MM.1S (cell line): Measurements from ENCODE around the gene IL22.

Experiments
- DNase-seq: peaks from one replicate; pipeline ENCODE4 v3.0.0-alpha.2; 2015
- H2AFZ ChIP-seq: fragments of 300-600 bp; sonication (generic); 2 replicates; pipeline ENCODE4 v1.6.0; 2016; ENCODE audit warnings: antibody characterized with exemption, low read length
- H3F3A ChIP-seq: fragments of 300-600 bp; sonication (generic); 2 replicates; pipeline ENCODE4 v1.6.1; 2016; ENCODE audit warnings: mild to moderate bottlenecking, antibody characterized with exemption, low read length, moderate library complexity, mixed read lengths; ENCODE audit not compliant: insufficient read depth
- H3K27ac ChIP-seq: fragments of 300-600 bp; sonication (generic); 2 replicates; pipeline ENCODE4 v1.5.1; 2016; ENCODE audit warnings: mild to moderate bottlenecking, low read length
- H3K27me3 ChIP-seq: fragments of 300-600 bp; sonication (generic); replicated peaks from 2 replicates; pipeline ENCODE4 v1.6.0; 2016; ENCODE audit warnings: low read length; ENCODE audit not compliant: insufficient read depth
- H3K36me3 ChIP-seq: fragments of 300-600 bp; sonication (generic); replicated peaks from 2 replicates; pipeline ENCODE4 v1.6.1; 2016; ENCODE audit warnings: mild to moderate bottlenecking, low read length, mixed read lengths; ENCODE audit not compliant: insufficient read depth
- H3K4me1 ChIP-seq: fragments of 300-600 bp; sonication (generic); 2 replicates; pipeline ENCODE4 v1.6.1; 2016; ENCODE audit warnings: low read length, mixed read lengths
- H3K4me2 ChIP-seq: fragments of 300-600 bp; sonication (generic); 2 replicates; pipeline ENCODE4 v1.6.0; 2016; ENCODE audit warnings: low read depth, low read length
- H3K4me3 ChIP-seq: fragments of 300-600 bp; sonication (generic); 2 replicates; pipeline ENCODE4 v1.5.1; 2016; ENCODE audit warnings: low read length, mixed read lengths
- H3K79me2 ChIP-seq: fragments of 300-600 bp; sonication (generic); 2 replicates; pipeline ENCODE4 v1.6.1; 2016; ENCODE audit warnings: mixed run types, low read length, mixed read lengths
- H3K9ac ChIP-seq: fragments of 300-600 bp; sonication (generic); 2 replicates; pipeline ENCODE4 v1.6.1; 2016; ENCODE audit warnings: low read length, mixed read lengths
- H3K9me2 ChIP-seq: fragments of 300-600 bp; sonication (generic); replicated peaks from 2 replicates; pipeline ENCODE4 v1.6.1; 2016; ENCODE audit warnings: mild to moderate bottlenecking, low read length, mixed read lengths; ENCODE audit not compliant: insufficient read depth
- H3K9me3 ChIP-seq: fragments of 300-600 bp; sonication (generic); replicated peaks from 2 replicates; pipeline ENCODE4 v1.6.1; 2016; ENCODE audit warnings: mild to moderate bottlenecking, low read length, mixed read lengths; ENCODE audit not compliant: insufficient read depth
- H4K20me1 ChIP-seq: fragments of 300-600 bp; sonication (generic); 2 replicates; pipeline ENCODE4 v1.6.1; 2016; ENCODE audit warnings: mild to moderate bottlenecking, low read length, moderate library complexity, mixed read lengths; ENCODE audit not compliant: insufficient read depth
- CTCF ChIP-seq: fragments of 300-600 bp; sonication (generic); IDR thresholded peaks from 2 replicates; pipeline ENCODE4 v1.5.1; 2016; ENCODE audit warnings: antibody characterized with exemption, low read length, mixed read lengths
- EZH2 ChIP-seq: fragments of 300-600 bp; sonication (generic); optimal IDR thresholded peaks from 2 replicates; pipeline ENCODE3; 2017; ENCODE audit warnings: low read depth, mild to moderate bottlenecking, antibody characterized with exemption, low read length, mixed read lengths
- EZH2phosphoT487 ChIP-seq: fragments of 300-600 bp; sonication (generic); IDR thresholded peaks from 2 replicates; pipeline ENCODE4 v1.6.1; 2018; ENCODE audit warnings: antibody characterized with exemption, low read length

The IL22 gene

GRCh38 chr12:68240975-68241374 lies 12.4 kb downstream of the IL22 start:
- TF ChIP-seq EZH2phosphoT487 (no peak), CTCF (no peak), EZH2 (no peak)
- Histone ChIP-seq H2AFZ (peak overlapping the region; percentile 77), H3K4me1 (peaks cover 28% of the 10 kb centered on the region), H4K20me1 (no peaks in the 10 kb centered on the region), H3K4me2 (peak overlapping the region; percentile 67), H3K4me3 (peak overlapping the region; percentile 20; the same call in 1 of the 2 replicates), H3K36me3 (no peaks in the 10 kb centered on the region), H3K27ac (peak overlapping the region; percentile 60; the same call in 1 of the 2 replicates), H3F3A (peaks cover 10% of the 10 kb centered on the region), H3K27me3 (no peaks in the 10 kb centered on the region), H3K9ac (peak overlapping the region; percentile 20; the same call in 1 of the 2 replicates), H3K79me2 (no peaks in the 10 kb centered on the region), H3K9me3 (no peaks in the 10 kb centered on the region), H3K9me2 (no peaks in the 10 kb centered on the region)
- peak; percentile 89 for DNase-seq

GRCh38 chr12:68240079-68240478 lies 13.3 kb downstream of the IL22 start:
- Histone ChIP-seq H3K36me3 (no peaks in the 10 kb centered on the region), H3K4me2 (no peak overlapping the region), H3K27me3 (no peaks in the 10 kb centered on the region), H3F3A (peaks cover 10% of the 10 kb centered on the region), H3K27ac (no peak overlapping the region), H3K79me2 (no peaks in the 10 kb centered on the region), H3K9me3 (no peaks in the 10 kb centered on the region), H3K4me3 (no peak overlapping the region), H3K9ac (no peak overlapping the region), H3K9me2 (no peaks in the 10 kb centered on the region), H3K4me1 (peaks cover 28% of the 10 kb centered on the region), H2AFZ (no peak overlapping the region), H4K20me1 (no peaks in the 10 kb centered on the region)
- TF ChIP-seq EZH2phosphoT487 = no peak
- no peak for TF ChIP-seq CTCF
- no peak for TF ChIP-seq EZH2
- no peak for DNase-seq

DNA sequence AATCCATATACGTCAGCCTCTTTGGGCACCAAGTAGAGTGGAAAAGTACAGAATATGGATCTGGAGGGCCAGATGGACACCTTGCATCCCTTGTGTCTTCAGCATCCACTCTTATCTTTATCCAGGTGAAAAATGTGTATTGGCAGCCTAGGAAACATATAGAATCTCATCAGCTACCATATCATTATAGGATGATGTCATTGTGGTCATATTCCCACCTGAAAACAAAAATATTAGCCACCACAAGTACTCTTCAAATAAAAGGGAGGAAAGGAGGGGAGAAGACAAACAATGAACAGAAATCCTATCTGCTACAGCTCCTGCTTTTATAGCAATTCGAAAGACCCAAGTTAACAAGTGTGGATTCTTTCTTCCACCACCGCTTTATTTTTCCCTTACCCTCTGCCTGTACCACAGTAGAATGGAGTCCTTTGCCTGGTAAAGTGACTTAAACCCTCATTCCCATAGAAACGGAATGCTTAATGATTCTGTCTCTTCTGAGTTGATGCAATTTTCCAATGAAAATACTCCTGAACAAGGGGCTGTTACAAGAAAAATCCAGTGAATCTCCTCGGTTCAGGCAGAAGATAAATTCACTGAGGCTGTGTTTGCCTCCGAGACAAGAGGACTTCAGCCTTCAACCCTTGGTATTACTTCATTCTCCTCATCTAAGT lies 14.0 kb downstream of the IL22 start:
- Histone ChIP-seq H3K9me2 (no peaks in the 10 kb centered on the region), H2AFZ (no peak overlapping the region), H3K4me3 (no peak overlapping the region), H3F3A (peaks cover 10% of the 10 kb centered on the region), H3K36me3 (no peaks in the 10 kb centered on the region), H4K20me1 (no peaks in the 10 kb centered on the region), H3K4me1 (peaks cover 28% of the 10 kb centered on the region), H3K9me3 (no peaks in the 10 kb centered on the region), H3K27me3 (no peaks in the 10 kb centered on the region), H3K79me2 (no peaks in the 10 kb centered on the region), H3K9ac (no peak overlapping the region), H3K4me2 (no peak overlapping the region), H3K27ac (no peak overlapping the region)
- TF ChIP-seq EZH2phosphoT487 (no peak), EZH2 (no peak), CTCF (no peak)
- no peak for DNase-seq
